ENCODE measurements around the gene SLC39A11.
A peak's percentile ranks its signal among the peaks of the same experiment; 100 is the strongest.
"Not testable (repeated sequence)": the region's sequence is repeated elsewhere in the genome, so short reads cannot be mapped to it uniquely, and the experiment has no call there.

SLC39A11 gene

GRCh38 chr17:73069841-73070240 is 22.6 kb downstream of the SLC39A11 start:
- no peak for DNase-seq

- DNase-seq: no peak
Observed at GRCh38 chr17:73069164-73069770, 23.2 kb downstream of the SLC39A11 start.

GRCh38 chr17:73068322-73069153 is 23.9 kb downstream of the SLC39A11 start:
- no peak for DNase-seq

GRCh38 chr17:73067699-73068098 is 24.8 kb downstream of the SLC39A11 start:
- not testable (repeated sequence) for DNase-seq

- no peak for DNase-seq
Observed at GRCh38 chr17:73067075-73067474, 25.4 kb downstream of the SLC39A11 start.

- DNase-seq: no peak
Observed at GRCh38 chr17:73066148-73066884, 26.2 kb downstream of the SLC39A11 start.

GRCh38 chr17:73065376-73065775 is 27.1 kb downstream of the SLC39A11 start:
- DNase-seq: no peak

- peak; percentile 56 for DNase-seq
Observed at GRCh38 chr17:73064084-73064938, 28.2 kb downstream of the SLC39A11 start.

- no peak for DNase-seq
Observed at GRCh38 chr17:73062726-73063125, 29.8 kb downstream of the SLC39A11 start.

- DNase-seq: no peak
Observed at GRCh38 chr17:73061161-73061560, 31.3 kb downstream of the SLC39A11 start.

- DNase-seq: no peak
Observed at GRCh38 chr17:73060721-73061120, 31.8 kb downstream of the SLC39A11 start.

- DNase-seq: not testable (repeated sequence)
Observed at GRCh38 chr17:73059713-73060112, 32.8 kb downstream of the SLC39A11 start.

GRCh38 chr17:73058022-73058421 is 34.5 kb downstream of the SLC39A11 start:
- no peak for DNase-seq

GRCh38 chr17:73057196-73057595 is 35.3 kb downstream of the SLC39A11 start:
- DNase-seq: no peak

- no peak for DNase-seq
Observed at GRCh38 chr17:73052923-73053322, 39.6 kb downstream of the SLC39A11 start.

- DNase-seq: no peak
Observed at GRCh38 chr17:73050797-73051196, 41.7 kb downstream of the SLC39A11 start.

GRCh38 chr17:73048170-73048569 is 44.3 kb downstream of the SLC39A11 start:
- no peak for DNase-seq

- no peak for DNase-seq
Observed at GRCh38 chr17:73045724-73046123, 46.8 kb downstream of the SLC39A11 start.

- no peak for DNase-seq
Observed at GRCh38 chr17:73043686-73044581, 48.6 kb downstream of the SLC39A11 start.

- DNase-seq: no peak
Observed at GRCh38 chr17:73042809-73043685, 49.4 kb downstream of the SLC39A11 start.

- no peak for DNase-seq
Observed at GRCh38 chr17:73042225-73042624, 50.3 kb downstream of the SLC39A11 start.

Measured in GDM1 (cell line).